GM12892 (cell line): Measurements from ENCODE around the gene CLEC18C.
"Not testable (repeated sequence)": the region's sequence is repeated elsewhere in the genome, so short reads cannot be mapped to it uniquely, and the experiment has no call there.

Experiments used
- POLR2A ChIP-seq: IDR thresholded peaks from 2 replicates; pipeline ENCODE4 v1.6.1; 2011; ENCODE audit warnings: low read depth, low read length, control low read depth
- POLR2AphosphoS5 ChIP-seq: IDR thresholded peaks from 2 replicates; pipeline ENCODE4 v1.6.1; 2011; ENCODE audit warnings: low read depth, low read length, control low read depth

- not testable (repeated sequence) for TF ChIP-seq POLR2AphosphoS5, POLR2A
Observed at GRCh38 chr16:70197611-70198010, 24.0 kb downstream of the CLEC18C start.
